ENCODE data around the gene NAGPA. TPM values are rescaled to one million over a fixed set of nuclear protein-coding genes. Genes with fewer than 3 reads are reported as not detected.

Gene NAGPA
- total and polyA plus RNA-seq, 2 donors from 2014 or later: 13.8 to 14.5 TPM

GRCh38 chr16:5040451-5040850, 6.7 kb upstream of the NAGPA start:
- FAIRE-seq (no peak), DNase-seq (no peak)
- no peak for TF ChIP-seq CTCF (IDR thresholded peaks at IDR 0.05; ENCODE audit: borderline replicate concordance, extremely low read depth, insufficient read depth)
- Histone ChIP-seq H3K4me1 (ENCODE audit: control insufficient read depth in 2 of 3, insufficient read depth in 2 of 3, low read depth in 1 of 3, low read length in 3 of 3) (no peaks in the 10 kb centered on the region), H3K4me3 (ENCODE audit: low read length in 3 of 3) (no peak overlapping the region), H3K9me3 (ENCODE audit: control insufficient read depth in 2 of 3, insufficient read depth in 1 of 3, low read length in 3 of 3) (no peaks in the 10 kb centered on the region), H3K9ac (ENCODE audit: low read length in 3 of 3) (no peak overlapping the region), H3K27me3 (ENCODE audit: control insufficient read depth, insufficient read depth, low read length) (no peaks in the 10 kb centered on the region), H3K36me3 (ENCODE audit: control insufficient read depth in 2 of 3, insufficient read depth in 3 of 3, low read length in 3 of 3) (peaks cover 0 to 3% (median 0%) of the 10 kb centered on the region in 3 donors), H3K27ac (ENCODE audit: low read depth in 2 of 2, low read length in 2 of 2) (no peak overlapping the region)
- intact Hi-C loops (cut with DNase I): no loop called here

- no peak overlapping the region for H3K27ac ChIP-seq (ENCODE audit: low read depth in 2 of 2, low read length in 2 of 2)
- peaks cover 0 to 13% (median 9%) of the 10 kb centered on the region in 3 donors for H3K4me1 ChIP-seq (ENCODE audit: control insufficient read depth in 2 of 3, insufficient read depth in 2 of 3, low read depth in 1 of 3, low read length in 3 of 3)
- no peak overlapping the region for H3K9ac ChIP-seq (ENCODE audit: low read length in 3 of 3)
- no peaks in the 10 kb centered on the region for H3K9me3 ChIP-seq (ENCODE audit: control insufficient read depth in 2 of 3, insufficient read depth in 1 of 3, low read length in 3 of 3)
- no peak for TF ChIP-seq CTCF (IDR thresholded peaks at IDR 0.05; ENCODE audit: borderline replicate concordance, extremely low read depth, insufficient read depth)
- H3K27me3 ChIP-seq (ENCODE audit: control insufficient read depth, insufficient read depth, low read length): no peaks in the 10 kb centered on the region
- no peaks in the 10 kb centered on the region for H3K36me3 ChIP-seq (ENCODE audit: control insufficient read depth in 2 of 3, insufficient read depth in 3 of 3, low read length in 3 of 3)
- no peak overlapping the region for H3K4me3 ChIP-seq (ENCODE audit: low read length in 3 of 3)
- intact Hi-C loops (cut with DNase I): no loop called here
- FAIRE-seq (no peak), DNase-seq (peak in 2 of 5 donors; percentile 29)
Observed at GRCh38 chr16:5036228-5037156, 2.8 kb upstream of the NAGPA start.

- Histone ChIP-seq H3K4me1 (ENCODE audit: control insufficient read depth in 2 of 3, insufficient read depth in 2 of 3, low read depth in 1 of 3, low read length in 3 of 3) (peaks cover 0 to 13% (median 9%) of the 10 kb centered on the region in 3 donors), H3K9ac (ENCODE audit: low read length in 3 of 3) (no peak overlapping the region), H3K27me3 (ENCODE audit: control insufficient read depth, insufficient read depth, low read length) (no peaks in the 10 kb centered on the region), H3K4me3 (ENCODE audit: low read length in 3 of 3) (no peak overlapping the region), H3K36me3 (ENCODE audit: control insufficient read depth in 2 of 3, insufficient read depth in 3 of 3, low read length in 3 of 3) (no peaks in the 10 kb centered on the region), H3K9me3 (ENCODE audit: control insufficient read depth in 2 of 3, insufficient read depth in 1 of 3, low read length in 3 of 3) (no peaks in the 10 kb centered on the region), H3K27ac (ENCODE audit: low read depth in 2 of 2, low read length in 2 of 2) (no peak overlapping the region)
- intact Hi-C loops (cut with DNase I): no loop called here
- DNase-seq: no peak
- no peak for TF ChIP-seq CTCF (IDR thresholded peaks at IDR 0.05; ENCODE audit: borderline replicate concordance, extremely low read depth, insufficient read depth)
- FAIRE-seq: no peak
Observed at GRCh38 chr16:5035909-5036227, 2.1 kb upstream of the NAGPA start.

Measured in kidney (tissue), 14 donors.